ENCODE measurements around the gene SPA17. TPM values are rescaled to one million over a fixed set of nuclear protein-coding genes. Genes with fewer than 3 reads are reported as not detected.

Gene SPA17
- total RNA-seq, 1 experiment from 2014 or later: 3.8 TPM

DNA sequence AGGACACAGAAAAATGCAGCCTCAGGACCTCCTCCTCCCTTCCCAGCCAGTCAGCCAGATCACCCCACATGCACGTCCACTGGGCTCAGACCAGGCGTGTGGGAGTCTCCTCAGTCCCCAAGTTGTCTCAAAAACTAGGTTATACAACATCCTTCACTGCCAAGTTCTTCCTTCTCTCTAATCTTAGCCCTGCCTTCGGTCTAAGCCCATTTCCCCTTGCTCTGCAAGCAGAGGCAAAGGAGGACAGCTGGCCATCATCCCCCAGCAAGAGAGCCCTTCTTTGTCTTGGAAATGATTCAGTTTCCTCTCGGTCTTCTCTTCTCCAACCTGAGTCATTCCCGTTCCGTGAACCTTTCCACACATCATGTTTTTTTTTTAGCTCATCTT is 52.0 kb downstream of the SPA17 start:
- ATAC-seq (peak; percentile 12; the same call in 1 of the 2 replicates), DNase-seq (ENCODE audit: low spot score) (no peak)
- Mint-ChIP-seq H3K27me3 (ENCODE audit: low read depth) (peaks cover 55% of the 10 kb centered on the region), H3K4me3 (peak overlapping the region; percentile 12), H3K27ac (peak overlapping the region; percentile 25; the same call in 1 of the 2 replicates), H3K4me1 (peaks cover 54% of the 10 kb centered on the region), H3K9me3 (no peaks in the 10 kb centered on the region), H3K36me3 (no peaks in the 10 kb centered on the region)
- POLR2A ChIA-PET: no interaction called here
- TF ChIP-seq, protein P1, sequence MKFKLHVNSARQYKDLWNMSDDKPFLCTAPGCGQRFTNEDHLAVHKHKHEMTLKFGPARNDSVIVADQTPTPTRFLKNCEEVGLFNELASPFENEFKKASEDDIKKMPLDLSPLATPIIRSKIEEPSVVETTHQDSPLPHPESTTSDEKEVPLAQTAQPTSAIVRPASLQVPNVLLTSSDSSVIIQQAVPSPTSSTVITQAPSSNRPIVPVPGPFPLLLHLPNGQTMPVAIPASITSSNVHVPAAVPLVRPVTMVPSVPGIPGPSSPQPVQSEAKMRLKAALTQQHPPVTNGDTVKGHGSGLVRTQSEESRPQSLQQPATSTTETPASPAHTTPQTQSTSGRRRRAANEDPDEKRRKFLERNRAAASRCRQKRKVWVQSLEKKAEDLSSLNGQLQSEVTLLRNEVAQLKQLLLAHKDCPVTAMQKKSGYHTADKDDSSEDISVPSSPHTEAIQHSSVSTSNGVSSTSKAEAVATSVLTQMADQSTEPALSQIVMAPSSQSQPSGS (CRISPR knock-in tag; IDR thresholded peaks at IDR 0.05; ENCODE audit: borderline replicate concordance, low read depth): no peak
- TF ChIP-seq TP53 (CRISPR knock-in tag; IDR thresholded peaks at IDR 0.05) (no peak), ZNF219 (CRISPR knock-in tag; IDR thresholded peaks at IDR 0.05; ENCODE audit: borderline replicate concordance) (no peak), IRF1 (CRISPR knock-in tag; IDR thresholded peaks at IDR 0.05) (no peak), JAZF1 (CRISPR knock-in tag; IDR thresholded peaks at IDR 0.05) (no peak), NFYB (CRISPR knock-in tag; conservative IDR thresholded peaks at IDR 0.05; ENCODE audit: low read depth) (no peak)
- CTCF ChIA-PET: interaction anchor here (1.2 to 3.8 kb wide), 5 partner anchors 14 to 140 kb away, joined by 4 to 21 read pairs (median 6); partner anchors contain the start of genes NRGN and ROBO3

DNA sequence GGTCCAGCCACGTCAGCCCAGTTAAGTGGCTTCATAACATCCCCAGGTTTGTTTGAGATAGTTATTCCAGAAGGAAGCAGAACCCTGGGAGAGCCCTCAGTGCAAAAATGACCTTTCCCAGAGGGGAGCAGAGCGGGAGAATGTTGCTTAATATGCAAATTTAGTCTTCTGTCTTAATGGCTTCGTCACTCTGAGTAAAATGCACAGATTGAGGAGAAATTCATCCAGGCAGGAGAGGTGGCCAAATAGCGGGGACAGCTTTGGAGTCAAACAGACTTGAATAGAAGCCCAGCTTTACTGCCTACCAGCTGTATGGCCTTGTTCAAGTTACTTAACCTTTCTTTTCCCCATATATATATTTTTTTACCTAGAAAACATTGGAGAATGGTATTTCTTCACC is 53.8 kb downstream of the SPA17 start:
- no peaks in the 10 kb centered on the region for H3K36me3 Mint-ChIP-seq
- no peak for TF ChIP-seq AR (CRISPR knock-in tag; IDR thresholded peaks at IDR 0.05)
- TF ChIP-seq GTF2I (CRISPR knock-in tag; conservative IDR thresholded peaks at IDR 0.05): no peak
- no peak for TF ChIP-seq ESRRA (CRISPR knock-in tag; IDR thresholded peaks at IDR 0.05; ENCODE audit: borderline replicate concordance)
- TF ChIP-seq SMAD3 (CRISPR knock-in tag; IDR thresholded peaks at IDR 0.05; ENCODE audit: borderline replicate concordance): no peak
- TF ChIP-seq SP1 (CRISPR knock-in tag; conservative IDR thresholded peaks at IDR 0.05): no peak
- TF ChIP-seq, protein P2, sequence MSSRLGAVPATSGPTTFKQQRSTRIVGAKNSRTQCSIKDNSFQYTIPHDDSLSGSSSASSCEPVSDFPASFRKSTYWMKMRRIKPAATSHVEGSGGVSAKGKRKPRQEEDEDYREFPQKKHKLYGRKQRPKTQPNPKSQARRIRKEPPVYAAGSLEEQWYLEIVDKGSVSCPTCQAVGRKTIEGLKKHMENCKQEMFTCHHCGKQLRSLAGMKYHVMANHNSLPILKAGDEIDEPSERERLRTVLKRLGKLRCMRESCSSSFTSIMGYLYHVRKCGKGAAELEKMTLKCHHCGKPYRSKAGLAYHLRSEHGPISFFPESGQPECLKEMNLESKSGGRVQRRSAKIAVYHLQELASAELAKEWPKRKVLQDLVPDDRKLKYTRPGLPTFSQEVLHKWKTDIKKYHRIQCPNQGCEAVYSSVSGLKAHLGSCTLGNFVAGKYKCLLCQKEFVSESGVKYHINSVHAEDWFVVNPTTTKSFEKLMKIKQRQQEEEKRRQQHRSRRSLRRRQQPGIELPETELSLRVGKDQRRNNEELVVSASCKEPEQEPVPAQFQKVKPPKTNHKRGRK (CRISPR knock-in tag; IDR thresholded peaks at IDR 0.05; ENCODE audit: borderline replicate concordance): no peak
- no peak for TF ChIP-seq ZNF416 (CRISPR knock-in tag; IDR thresholded peaks at IDR 0.05)
- no peak for TF ChIP-seq ZNF281 (CRISPR knock-in tag; IDR thresholded peaks at IDR 0.05)
- TF ChIP-seq PRRX2 (CRISPR knock-in tag; IDR thresholded peaks at IDR 0.05): no peak
- TF ChIP-seq JAZF1 (CRISPR knock-in tag; IDR thresholded peaks at IDR 0.05): no peak
- no peak for TF ChIP-seq ZNF423 (CRISPR knock-in tag; IDR thresholded peaks at IDR 0.05)
- no peak for TF ChIP-seq FOXP1 (CRISPR knock-in tag; IDR thresholded peaks at IDR 0.05; ENCODE audit: borderline replicate concordance)
- TF ChIP-seq ATF6 (CRISPR knock-in tag; IDR thresholded peaks at IDR 0.05): no peak
- no peak for TF ChIP-seq ELF4 (CRISPR knock-in tag; IDR thresholded peaks at IDR 0.05; ENCODE audit: low read depth)
- TF ChIP-seq ZNF671 (CRISPR knock-in tag; IDR thresholded peaks at IDR 0.05): no peak
- TF ChIP-seq ZBTB21 (CRISPR knock-in tag; IDR thresholded peaks at IDR 0.05; ENCODE audit: borderline replicate concordance): no peak
- H3K9me3 Mint-ChIP-seq: no peaks in the 10 kb centered on the region
- no peak for DNase-seq (ENCODE audit: low spot score)
- H3K27ac Mint-ChIP-seq: no peak overlapping the region
- ATAC-seq: no peak
- POLR2A ChIA-PET: interaction anchor here (0.8 kb wide), 1 partner anchor 19 kb away, joined by 3 read pairs; no protein-coding TSS in a partner anchor
- H3K27me3 Mint-ChIP-seq (ENCODE audit: low read depth): peaks cover 43% of the 10 kb centered on the region
- CTCF ChIA-PET: interaction anchor here (3.8 kb wide), 1 partner anchor 18 kb away, joined by 21 read pairs; no protein-coding TSS in a partner anchor
- peaks cover 41% of the 10 kb centered on the region for H3K4me1 Mint-ChIP-seq
- no peak overlapping the region for H3K4me3 Mint-ChIP-seq

All from WTC11 (cell line).